Measurements from ENCODE around the gene CACNA1C.
"Not testable (repeated sequence)": the region's sequence is repeated elsewhere in the genome, so short reads cannot be mapped to it uniquely, and the experiment has no call there.

The CACNA1C gene

DNA sequence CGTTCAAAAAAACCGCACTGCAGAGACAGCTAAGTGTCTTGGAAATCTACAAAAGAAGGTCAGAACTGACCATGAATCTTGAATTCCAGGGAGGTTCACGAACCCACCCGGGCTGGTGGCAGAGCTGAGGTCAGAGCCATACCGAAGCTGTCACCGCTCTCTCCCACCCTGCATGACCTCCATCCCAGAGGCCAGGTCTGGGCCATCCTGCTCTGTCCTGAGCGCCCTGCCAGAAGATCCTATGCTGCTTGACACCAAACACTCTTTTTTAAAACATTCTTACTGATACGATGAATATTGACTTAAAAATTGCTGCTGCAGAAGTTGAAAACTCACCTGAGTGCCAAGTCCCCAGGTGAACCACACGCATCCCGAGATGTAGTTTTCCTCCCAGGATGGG, 412.9 kb downstream of the CACNA1C start:
- no peak for DNase-seq

DNA sequence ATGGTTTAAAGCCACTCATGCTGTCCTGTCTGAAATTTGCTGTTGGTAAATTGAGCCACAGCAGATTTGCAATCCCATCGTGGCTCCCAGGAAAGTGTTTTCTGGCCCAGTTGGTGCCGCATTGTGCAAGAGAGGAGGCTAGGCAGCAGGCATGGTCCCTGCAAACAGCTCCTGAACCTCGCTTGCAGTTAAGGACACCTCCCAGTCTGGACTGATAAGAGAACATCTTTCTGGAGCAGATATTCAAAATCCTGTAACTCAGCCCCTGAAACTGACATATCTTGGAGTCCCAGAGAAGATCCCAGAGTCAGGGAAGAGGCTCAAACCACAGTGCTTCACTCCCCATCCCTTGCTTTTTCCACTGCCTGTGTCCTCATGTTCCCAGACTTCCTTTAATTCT, 413.4 kb downstream of the CACNA1C start:
- no peak for DNase-seq

DNA sequence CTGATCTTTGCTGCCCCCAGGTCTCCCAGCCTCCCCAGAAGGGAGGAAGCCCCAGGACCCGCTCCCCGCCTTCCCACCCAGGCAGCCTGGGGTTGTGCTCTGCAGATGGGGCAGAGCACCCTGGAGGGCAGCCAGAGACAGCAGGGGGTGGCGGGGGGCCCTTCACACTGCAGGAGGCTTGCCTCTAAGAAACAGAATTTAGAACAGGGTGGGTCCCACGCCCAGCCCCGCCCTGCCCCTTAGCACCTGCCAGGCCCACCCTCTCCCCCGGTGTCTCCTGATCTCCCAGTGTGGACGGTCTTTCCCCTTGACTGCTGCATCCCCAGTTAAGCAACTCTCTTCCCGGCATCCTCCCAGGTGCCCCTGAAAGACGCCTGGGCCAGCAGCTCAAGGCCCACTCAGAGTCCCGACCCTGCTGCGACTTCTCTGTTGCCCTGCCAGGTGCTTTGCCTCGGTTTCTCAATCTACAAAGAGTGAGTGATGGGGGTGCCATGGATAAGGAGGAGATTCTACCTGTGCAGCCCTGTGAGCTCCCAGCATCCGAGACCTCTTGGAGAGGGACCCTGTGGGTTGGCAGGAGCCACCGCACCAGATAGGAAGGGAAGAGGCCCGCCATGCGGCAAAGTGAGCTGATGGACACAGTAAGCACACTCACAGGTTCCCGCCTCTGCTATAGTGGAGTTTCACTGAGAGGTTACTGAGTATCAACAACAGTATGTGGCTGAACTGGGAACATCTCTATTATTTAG, 414.8 kb downstream of the CACNA1C start:
- no peak for DNase-seq

DNA sequence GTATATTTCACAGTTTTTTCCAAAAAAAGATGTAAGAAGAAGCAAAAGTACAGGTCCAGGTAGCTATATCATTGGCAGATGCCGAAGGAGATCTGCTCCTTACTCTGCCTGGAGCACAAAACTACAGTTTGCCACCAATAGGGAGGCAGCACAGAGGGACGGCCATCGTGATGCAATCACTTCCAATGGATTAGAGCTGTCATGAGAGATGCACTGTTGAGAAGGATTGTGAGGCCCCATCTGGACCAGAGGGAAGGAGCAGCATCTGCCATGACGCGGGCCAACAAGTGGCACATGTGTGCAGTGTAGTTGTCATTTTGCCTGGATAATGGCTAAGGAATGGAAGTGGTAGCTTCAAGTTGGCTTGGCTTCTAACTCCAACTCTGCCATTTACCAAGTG, 423.2 kb downstream of the CACNA1C start:
- DNase-seq = no peak

DNA sequence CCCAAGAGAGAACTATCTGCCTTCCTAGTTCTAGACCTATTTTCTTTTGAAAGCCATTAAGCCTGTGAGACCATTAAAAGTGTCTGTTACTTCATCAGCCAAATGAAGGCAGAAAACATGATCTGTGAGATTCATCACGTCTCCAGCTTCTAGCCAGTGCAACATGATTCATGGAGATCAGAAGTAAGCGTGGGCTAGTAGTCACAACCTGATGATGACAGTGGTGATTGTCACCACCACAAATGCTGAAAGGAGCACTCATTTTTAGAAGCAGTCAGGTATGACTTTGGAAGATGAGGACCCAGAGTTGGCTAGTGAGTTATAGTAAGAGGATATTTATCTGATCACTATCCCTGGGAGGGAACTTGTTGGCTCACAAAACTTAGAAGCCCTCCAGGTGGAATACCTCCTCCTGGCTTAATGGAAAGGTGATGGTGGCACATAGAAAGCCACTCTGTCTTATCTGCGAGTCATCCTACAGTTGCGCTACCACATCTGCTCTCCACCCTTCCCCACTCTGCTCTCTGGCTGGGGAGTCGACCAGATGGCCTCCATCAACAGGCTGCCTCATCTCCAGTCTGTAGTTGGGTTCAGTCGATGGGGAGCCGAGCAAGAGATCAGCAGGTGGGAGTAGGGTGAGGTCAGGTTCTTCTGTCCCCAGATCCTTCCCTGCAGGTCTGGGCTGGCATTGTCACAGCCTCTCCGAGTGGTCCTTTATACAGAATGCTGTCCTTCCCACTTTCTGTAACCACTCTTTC, 424.4 kb downstream of the CACNA1C start:
- no peak for DNase-seq

DNA sequence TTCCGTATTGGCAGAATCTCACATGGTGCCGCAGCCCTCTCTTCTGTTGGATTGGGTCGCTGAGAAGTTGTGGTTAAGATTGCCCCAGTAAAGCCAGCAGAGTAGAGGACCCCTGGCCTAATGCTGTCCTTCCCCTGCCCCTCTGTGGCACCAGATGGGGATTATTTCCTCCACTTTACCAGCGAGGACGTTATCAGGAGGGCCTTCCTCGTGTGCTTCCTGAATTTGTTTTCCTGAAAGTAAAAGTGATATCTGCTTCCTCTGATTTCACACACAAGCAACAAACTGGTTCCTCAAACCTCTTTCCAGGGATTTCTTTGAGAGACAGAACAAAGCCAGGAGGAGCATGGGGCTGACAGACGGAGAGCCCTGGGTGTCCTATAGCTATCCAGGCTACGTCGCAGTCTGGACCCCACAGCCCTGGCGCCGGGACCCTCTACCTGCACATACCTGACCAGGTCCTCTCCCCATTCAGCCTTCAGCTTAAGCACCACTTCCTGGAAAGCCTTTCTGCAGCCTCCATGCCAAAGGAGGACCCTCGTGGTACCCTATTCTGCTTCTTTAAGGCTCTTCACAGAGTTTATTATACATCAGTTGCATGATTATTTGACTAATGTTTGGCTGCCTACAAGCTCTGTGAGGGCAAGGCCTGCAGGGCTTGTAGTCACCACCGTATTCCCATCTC, 427.2 kb downstream of the CACNA1C start:
- DNase-seq = peak; percentile 66

DNA sequence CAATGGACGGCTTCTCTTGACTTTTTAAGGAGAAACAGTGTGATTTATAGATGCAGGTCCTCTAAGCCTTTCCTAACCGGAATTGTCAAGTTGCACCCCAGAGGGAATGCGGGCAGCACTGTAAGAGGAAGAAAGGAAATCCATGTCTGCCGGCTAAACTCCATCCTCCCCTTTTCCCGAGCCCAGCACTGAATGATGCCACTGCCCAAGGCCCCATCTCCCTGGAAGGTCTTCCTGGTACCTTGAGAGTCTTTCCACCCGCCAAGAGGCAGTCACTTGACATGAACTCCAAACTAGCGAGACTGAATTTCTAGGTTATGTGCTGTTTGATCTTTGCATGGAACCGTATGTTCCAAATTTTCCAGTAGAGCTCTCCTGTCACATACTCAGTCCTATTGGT, 428.6 kb downstream of the CACNA1C start:
- DNase-seq = no peak

DNA sequence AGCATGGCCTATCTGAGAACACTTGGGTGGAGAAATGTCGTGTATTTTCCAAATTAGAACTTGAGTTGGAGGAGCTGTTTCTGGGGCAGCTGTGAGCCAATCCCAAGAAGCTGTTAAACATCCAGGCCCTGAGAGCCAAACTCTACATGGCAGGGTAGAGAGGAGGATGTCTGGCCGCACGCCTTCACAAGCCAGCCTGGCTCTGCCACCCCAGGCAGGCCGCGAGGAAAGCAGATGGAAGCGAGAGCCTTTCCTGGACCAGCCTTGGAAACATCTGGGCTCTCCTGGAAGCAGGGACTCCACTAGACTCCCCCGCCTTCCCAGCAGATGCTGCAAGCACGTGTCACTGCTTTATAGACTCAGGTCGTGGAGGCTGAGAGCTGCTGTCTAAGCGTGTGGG, 429.2 kb downstream of the CACNA1C start:
- no peak for DNase-seq

DNA sequence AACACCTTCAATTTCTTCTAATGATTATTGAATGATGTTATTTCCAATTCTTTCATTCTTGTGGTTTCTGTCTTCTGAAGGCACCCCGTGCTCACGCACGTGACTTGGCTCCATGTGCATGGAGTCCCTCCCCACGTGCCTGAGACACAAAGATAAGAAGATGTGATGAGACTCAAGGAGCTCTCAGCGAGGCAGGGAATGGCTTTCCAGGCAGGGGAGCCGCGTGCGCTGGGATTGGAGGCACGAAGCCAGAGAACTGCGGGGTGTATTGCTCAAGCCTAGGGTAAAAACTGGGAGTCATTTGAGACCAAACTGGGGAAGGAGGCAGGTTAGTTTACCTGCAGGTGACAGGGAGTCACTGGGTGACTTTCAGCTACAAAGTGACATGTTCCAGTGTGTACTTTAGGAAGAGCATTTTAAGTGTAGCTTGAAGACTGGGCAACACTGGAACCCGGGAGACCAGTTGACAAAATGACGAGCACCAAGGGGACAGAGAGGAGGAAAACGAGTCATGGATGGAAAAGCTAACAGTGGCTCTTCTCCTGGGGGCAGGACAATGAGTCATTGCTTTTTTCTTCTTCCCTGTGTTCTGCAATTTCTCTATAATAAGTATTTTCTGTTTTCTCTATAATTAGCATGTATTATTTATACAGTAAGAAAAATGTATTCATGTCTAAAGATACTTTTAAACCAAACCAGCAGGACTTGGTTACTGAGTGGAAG, 430.3 kb downstream of the CACNA1C start:
- DNase-seq = no peak

DNA sequence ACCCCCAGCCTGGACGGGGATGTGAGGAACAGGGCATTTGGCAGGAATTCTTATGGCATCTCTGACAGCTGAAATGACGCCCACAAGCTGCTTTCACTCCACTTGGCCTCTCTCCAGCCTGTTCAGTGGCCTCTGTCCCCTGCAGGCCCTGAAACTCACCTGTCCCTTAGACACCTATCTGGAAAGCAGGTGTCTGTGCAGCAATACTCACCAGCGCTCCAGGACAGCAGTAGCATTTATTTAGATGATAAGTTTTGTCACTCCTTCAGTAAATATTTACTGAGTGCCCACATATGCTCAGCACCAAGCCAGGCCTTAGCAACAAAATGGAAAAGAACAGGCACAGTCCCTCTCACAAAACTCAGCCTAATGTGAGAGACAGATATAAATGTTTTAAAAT, 430.9 kb downstream of the CACNA1C start:
- no peak for DNase-seq

DNA sequence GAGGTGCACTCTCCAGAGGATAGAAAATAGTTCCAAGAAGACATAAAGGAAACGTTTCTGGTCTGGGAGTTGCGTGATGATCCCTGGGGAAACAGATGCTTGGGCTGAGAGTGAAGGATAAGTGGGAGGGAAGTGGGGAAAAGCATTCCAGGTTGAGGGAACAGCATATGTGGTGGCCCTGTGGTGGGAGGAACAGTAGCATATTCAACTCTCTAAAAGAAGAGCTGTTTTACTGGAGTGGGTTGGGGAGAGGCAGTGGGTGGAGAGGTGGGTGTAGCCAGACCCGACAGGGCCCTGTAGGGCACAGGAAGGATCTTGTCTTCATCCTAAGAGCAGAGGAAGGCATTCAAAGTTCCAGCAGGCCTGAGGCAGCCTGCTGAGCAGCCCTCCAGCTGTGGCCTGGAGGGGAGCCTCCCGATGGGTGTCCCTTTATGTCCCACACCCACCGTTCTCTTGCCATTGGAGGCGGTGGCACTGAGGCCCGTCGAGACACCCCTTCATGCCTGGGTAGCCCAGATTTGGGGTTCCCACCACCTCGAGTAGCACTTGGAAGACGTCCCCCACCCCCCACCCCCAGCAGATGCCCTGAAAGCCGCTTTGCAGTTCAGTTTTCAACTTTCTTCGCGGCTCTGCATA, 431.5 kb downstream of the CACNA1C start:
- DNase-seq = no peak

DNA sequence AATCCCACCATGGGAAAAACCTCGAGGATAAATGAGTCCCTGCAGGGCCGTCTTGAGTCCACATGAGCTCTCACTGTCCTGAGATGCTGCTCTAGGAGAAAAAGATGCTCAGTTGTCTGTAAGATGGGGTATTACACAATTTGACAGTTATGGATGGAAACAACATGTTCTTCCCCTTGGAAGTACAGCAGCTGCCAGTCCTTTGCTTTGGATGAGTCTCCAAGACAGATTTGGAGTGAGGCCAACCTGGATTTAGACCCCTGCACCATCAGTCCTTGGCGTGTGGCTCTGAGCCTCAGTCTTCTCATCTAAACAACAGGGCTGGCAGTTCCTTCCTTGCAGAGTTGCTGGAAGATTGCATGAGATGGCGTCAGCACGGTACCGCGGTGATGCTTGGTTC, 432.9 kb downstream of the CACNA1C start:
- DNase-seq = no peak

DNA sequence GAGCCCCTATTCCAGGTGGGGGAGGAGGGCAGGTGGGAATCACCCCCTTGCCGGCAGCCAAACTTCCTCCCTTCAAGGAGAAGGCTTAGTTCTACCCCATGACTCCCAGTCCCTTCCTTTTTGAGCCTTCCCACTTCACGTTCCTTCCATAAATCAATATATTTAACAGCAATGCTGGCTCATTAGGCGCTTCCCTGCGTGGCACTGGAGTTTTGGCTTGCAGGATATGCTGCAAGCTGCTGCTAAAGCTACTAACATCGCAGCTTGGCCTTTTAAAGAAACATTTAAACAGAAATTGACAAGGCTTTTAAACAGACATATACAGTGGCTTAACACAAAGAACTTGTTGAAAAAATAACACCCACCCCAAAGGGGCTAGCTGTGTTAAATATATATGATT, 434.0 kb downstream of the CACNA1C start:
- DNase-seq = no peak

DNA sequence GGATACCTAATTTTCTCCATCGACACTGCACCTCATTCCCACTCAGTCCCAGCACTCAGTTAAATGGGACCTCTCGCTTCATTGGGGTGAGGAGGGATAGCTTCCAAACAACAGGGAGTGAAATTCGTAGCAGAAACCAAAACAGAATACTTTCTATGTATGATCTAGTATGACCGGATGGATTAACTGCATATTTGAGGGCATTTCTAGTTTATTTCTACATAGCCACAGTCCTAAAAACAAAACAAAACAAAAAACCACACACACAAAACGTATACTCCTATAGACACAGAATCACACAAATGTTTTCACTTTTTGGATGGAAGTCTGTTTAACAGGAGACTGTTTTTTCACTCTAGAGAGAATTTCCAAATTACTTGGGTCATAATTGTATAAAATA, 434.5 kb downstream of the CACNA1C start:
- no peak for DNase-seq

DNA sequence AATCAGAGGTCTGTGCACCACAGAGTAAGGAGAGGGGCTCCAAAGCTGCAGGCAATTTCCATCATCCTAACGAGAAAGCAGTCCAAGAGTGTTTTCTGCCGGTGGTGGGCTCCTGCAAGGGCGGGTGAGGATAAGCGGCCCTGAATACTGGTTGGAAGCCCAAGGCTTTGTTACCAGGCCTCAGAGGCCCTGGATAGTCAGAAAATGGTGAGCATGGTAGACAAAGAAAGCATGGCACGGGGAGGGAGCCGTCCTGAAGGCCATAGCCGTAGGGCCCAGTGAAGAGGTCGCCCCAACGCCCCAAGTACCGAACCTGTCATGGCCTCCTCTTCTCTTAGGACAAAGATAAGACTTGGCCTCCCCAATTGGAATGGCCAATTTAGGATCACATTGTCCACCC, 435.3 kb downstream of the CACNA1C start:
- DNase-seq = no peak

DNA sequence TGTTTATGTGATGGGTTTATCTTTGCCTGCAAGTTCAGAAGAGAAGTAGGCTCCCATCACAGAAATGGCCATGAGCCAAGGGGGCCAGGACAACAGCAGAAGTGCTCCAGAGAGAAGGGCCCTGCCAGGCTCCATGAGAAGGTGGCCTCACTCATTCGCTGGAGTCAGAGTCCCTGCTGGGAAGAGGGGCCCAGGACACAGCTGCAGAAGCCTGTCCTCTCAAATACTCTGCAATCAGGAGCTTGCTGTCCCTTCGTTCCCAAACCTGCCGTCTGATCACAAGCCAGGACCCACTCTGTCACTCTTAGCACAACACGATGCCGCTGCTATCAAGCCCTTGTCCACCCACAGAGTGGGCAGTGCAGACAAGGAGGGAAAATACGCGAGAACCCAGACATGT, 435.8 kb downstream of the CACNA1C start:
- no peak for DNase-seq

DNA sequence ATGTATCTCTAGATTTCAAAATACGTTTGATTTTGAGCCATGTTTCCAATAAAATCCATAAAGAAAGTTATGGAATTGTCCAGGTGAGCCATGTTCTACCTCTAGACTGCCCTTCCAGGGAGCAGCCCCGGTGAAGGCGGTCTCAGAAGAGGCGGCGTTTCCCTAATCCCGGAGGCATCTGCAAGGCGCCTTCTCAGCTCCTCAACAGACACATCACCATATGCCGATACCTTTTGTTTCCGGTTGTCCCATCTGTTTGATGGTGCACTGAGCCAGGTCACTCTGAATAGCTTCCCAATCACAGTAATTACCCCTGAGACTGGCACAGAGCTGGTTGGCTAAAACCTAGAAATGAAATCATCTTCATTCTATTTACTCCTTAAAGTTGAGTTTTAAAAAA, 436.5 kb downstream of the CACNA1C start:
- DNase-seq = no peak

DNA sequence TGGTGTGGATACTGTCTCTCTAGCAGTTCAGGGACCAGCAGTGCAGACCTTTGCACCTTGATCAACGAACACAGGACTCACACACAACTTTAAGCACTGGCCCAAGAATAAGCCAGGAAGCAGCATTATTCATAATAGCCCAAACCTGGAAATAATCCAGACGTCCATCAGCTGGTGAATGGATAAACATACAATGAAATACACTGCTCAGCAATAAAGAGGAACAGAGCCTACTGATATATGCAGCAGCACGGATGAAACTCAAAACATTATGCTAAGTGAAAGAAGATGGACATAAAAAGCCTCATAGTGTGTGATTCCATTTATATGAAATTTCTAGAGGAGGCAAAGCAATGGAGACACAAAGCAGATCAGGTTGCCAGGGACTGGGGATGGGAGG, 438.0 kb downstream of the CACNA1C start:
- no peak for DNase-seq

DNA sequence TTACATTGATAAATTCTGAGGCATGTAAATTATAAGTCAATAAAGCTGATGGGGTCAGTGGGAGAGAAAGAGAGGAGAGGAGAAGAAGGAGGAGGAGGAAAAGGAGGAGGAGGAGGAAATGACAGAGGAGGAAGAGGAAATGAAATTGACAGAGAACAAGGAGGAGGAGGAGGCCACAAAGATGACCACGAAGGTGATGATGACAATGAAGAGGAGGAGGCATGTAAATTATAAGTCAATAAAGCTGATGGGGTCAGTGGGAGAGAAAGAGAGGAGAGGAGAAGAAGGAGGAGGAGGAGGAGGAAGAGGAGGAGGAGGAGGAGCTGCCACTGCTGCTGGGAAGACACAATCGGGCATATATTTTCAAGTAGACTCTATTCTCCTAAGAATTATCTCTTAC, 438.6 kb downstream of the CACNA1C start:
- DNase-seq = not testable (repeated sequence)

DNA sequence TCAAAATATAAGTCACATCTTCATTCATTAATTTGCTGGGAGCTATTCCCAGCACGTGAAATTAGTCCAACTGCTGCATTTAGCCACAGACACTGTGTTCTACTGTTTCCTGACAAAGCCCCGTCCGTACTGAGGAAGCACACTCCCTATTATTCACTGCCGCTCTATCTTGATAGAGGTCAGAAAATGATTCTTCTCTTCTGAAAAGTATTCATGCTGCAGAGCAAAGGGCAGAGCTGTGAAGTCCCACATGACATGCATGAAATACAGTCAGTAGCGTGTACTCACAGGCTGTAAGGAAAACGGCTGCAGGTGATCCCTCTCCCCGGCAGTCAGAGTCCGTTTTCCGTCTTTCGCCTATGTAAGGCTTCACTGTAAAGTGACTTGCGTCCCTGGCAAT, 439.4 kb downstream of the CACNA1C start:
- DNase-seq = no peak

DNA sequence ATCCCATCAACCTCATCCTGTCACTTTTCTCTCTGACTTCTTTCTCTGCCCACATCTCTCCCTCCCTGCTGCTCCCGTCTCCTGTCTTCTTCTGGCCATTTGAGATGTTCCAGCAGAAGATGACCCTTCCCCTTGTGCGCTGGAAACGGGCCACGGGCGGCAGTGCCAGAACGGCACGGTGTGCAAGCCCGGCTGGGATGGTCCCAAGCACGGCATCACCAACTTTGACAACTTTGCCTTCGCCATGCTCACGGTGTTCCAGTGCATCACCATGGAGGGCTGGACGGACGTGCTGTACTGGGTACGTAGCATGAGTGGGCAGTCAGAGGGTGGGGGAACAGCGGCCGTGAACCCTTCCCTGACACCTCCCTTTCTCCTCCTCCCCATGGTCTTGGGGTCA, 440.3 kb downstream of the CACNA1C start:
- no peak for DNase-seq

DNA sequence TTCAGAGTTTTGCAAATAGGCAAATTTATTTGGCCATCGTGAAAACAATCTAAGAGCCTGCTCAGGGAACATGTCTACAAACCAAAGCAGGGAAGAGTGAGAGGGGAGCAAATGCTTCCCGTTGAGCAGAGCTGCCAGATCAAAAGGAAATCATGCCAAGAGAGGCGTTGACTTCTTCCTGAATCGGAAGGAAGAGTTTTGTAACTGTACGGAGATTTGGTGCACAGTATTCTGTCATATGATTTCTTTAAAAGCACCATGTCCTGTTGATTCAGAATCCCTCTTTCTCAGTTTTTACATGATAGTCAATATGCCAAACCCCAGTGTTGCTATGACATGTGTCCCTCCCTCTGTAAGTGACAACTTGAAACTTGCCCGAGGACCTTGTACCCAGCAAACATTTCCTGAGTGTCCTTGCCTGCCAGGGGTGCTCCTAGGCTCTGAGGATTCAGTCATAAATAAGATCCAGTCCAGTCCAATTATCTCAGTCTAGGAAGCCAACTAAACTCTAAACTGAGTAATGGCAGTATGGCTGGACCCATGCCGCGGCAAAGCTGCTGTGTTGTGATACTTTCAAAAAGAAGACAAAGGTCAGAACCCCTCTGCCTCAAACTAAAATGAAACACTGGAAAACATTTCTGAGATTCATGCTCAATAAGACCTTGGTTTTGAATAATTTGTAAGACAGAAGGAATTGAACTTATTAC, 441.9 kb downstream of the CACNA1C start:
- peak; percentile 45 for DNase-seq
